IPS-18a (cell line): ENCODE results near the gene ITM2B.

Source experiments
- H3K27ac ChIP-seq: one replicate; pipeline ENCODE4 v1.5.1; 2013; ENCODE audit warnings: low read length
- H3K27me3 ChIP-seq: one replicate; pipeline ENCODE4 v1.6.1; 2013; ENCODE audit warnings: mild to moderate bottlenecking, low read length; ENCODE audit not compliant: control insufficient read depth, insufficient read depth
- H3K36me3 ChIP-seq: one replicate; pipeline ENCODE4 v1.6.1; 2013; ENCODE audit warnings: low read depth, low read length; ENCODE audit not compliant: control insufficient read depth
- H3K4me1 ChIP-seq: one replicate; pipeline ENCODE4 v1.6.1; 2013; ENCODE audit warnings: low read depth, low read length; ENCODE audit not compliant: control insufficient read depth
- H3K4me3 ChIP-seq: one replicate; pipeline ENCODE4 v1.5.1; 2013; ENCODE audit warnings: low read length
- H3K9ac ChIP-seq: one replicate; pipeline ENCODE4 v1.6.1; 2013; ENCODE audit warnings: mild to moderate bottlenecking, low read length, moderate library complexity
- H3K9me3 ChIP-seq: one replicate; pipeline ENCODE4 v1.6.1; 2013; ENCODE audit warnings: low read depth, low read length; ENCODE audit not compliant: control insufficient read depth

ITM2B gene

GRCh38 chr13:48318821-48319511 lies 86.0 kb downstream of the ITM2B start:
- H3K9ac ChIP-seq: no peak overlapping the region
- H3K4me1 ChIP-seq: no peaks in the 10 kb centered on the region
- H3K27me3 ChIP-seq: no peaks in the 10 kb centered on the region
- no peak overlapping the region for H3K4me3 ChIP-seq
- H3K9me3 ChIP-seq: no peaks in the 10 kb centered on the region
- no peaks in the 10 kb centered on the region for H3K36me3 ChIP-seq
- H3K27ac ChIP-seq: no peak overlapping the region
